Lower leg skin (tissue), 3 donors: ENCODE results near the gene OR6T1.

Experiments
- POLR2A ChIP-seq, 2 donors: fragments of 450-650 bp; IDR thresholded peaks; one replicate each; pipeline ENCODE4 v1.6.1; 2016 to 2017; ENCODE audit warnings: antibody characterized with exemption in 2 of 2, mild to moderate bottlenecking in 1 of 2, moderate library complexity in 1 of 2
- TF ChIP-seq, protein P1 (sequence below), 3 donors: fragments of 450-650 bp; IDR thresholded peaks; one replicate each; pipeline ENCODE4 v1.5.1; 2016; ENCODE audit warnings: antibody characterized with exemption in 3 of 3, mild to moderate bottlenecking in 3 of 3, moderate library complexity in 2 of 3

DNA sequence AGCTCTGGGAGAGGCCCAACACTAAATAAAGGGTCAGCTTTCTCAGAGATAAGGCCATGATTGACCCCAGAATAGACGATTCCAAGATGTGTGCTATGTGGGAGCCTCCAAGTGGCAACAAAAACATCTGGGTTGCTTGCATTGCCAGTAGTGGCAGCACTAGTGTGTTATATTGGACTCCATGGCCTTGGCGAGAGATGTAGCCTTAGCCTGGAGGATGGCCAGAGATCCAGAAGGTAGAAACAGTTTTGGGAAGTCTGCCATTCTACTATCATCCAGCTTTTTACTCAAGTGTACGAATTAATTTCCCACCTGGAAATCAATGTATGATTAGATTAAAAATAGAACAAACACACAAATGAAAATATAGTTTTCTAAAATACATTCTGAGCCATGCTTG, 38.7 kb downstream of the OR6T1 start:
- no peak for TF ChIP-seq POLR2A (IDR thresholded peaks at IDR 0.05)
- TF ChIP-seq, protein P1, sequence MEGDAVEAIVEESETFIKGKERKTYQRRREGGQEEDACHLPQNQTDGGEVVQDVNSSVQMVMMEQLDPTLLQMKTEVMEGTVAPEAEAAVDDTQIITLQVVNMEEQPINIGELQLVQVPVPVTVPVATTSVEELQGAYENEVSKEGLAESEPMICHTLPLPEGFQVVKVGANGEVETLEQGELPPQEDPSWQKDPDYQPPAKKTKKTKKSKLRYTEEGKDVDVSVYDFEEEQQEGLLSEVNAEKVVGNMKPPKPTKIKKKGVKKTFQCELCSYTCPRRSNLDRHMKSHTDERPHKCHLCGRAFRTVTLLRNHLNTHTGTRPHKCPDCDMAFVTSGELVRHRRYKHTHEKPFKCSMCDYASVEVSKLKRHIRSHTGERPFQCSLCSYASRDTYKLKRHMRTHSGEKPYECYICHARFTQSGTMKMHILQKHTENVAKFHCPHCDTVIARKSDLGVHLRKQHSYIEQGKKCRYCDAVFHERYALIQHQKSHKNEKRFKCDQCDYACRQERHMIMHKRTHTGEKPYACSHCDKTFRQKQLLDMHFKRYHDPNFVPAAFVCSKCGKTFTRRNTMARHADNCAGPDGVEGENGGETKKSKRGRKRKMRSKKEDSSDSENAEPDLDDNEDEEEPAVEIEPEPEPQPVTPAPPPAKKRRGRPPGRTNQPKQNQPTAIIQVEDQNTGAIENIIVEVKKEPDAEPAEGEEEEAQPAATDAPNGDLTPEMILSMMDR (IDR thresholded peaks at IDR 0.05), result no peak
